GM12865 (cell line): ENCODE results near the gene F12.

Experiments
- DNase-seq: peaks from one replicate; pipeline ENCODE4 v3.0.0; 2010; ENCODE audit warnings: low read depth
- H3K4me3 ChIP-seq: 2 replicates; pipeline ENCODE4 v1.5.1; 2011; ENCODE audit warnings: mild to moderate bottlenecking, low read depth, low read length, control low read depth
- CTCF ChIP-seq: IDR thresholded peaks from 2 replicates; pipeline ENCODE4 v1.5.1; 2011; ENCODE audit warnings: low read length, control low read depth, low read depth, inconsistent platforms; ENCODE audit not compliant: insufficient read depth; ENCODE audit errors: missing control alignments

The F12 gene

GRCh38 chr5:177455661-177456590 is 46.6 kb upstream of the F12 start:
- peak; percentile 95 for TF ChIP-seq CTCF
- H3K4me3 ChIP-seq: peak overlapping the region; percentile 51
- peak; percentile 96 for DNase-seq

- DNase-seq: peak; percentile 93
- TF ChIP-seq CTCF: peak; percentile 82
- H3K4me3 ChIP-seq: peak overlapping the region; percentile 51
These were observed 45.8 kb upstream of the F12 start for GRCh38 chr5:177455036-177455660.

GRCh38 chr5:177454397-177455035 is 45.2 kb upstream of the F12 start:
- peak overlapping the region; percentile 51 for H3K4me3 ChIP-seq
- peak; percentile 93 for DNase-seq
- peak; percentile 80 for TF ChIP-seq CTCF

- no peak for TF ChIP-seq CTCF
- no peak for DNase-seq
- peak overlapping the region; percentile 51 for H3K4me3 ChIP-seq
These were observed 44.6 kb upstream of the F12 start for GRCh38 chr5:177453852-177454396.

GRCh38 chr5:177452688-177453638 is 43.6 kb upstream of the F12 start:
- no peak overlapping the region for H3K4me3 ChIP-seq
- TF ChIP-seq CTCF: no peak
- DNase-seq: no peak

DNA sequence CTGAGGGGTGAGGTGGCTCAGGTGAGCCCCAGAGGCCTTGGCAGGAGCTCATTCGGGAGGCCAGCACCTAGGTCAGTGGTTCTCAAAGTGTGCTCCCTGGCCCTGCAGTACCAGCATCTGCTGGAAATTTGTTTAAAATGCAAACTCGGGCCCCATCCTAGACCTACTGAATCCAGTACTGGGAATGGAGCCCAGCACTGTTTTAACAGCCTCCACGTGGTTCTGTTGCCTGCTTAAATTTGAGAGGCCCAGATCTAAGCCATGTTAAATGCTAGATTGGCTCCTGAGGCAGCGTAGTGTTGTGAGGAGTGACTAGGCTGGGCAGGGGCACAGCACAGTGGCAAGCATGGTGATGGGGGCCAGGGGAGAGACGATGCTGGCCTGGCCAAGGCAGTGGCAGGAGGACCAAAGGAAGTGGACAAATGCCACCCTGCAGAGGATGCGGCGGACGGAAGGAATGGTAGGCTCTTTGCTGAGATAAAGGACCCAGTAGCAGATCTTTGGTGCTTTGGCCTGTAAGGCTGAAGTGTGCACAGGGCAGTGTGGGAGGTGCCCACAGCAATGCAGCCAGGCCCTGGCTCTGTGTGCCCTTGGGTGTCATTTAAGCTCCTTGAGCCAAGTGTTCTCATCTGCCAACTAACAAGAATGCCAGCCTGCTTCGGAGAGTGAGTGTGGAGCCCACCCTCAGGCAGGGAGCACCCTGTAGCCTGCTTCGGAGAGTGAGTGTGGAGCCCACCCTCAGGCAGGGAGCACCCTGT is 41.5 kb upstream of the F12 start:
- no peak for TF ChIP-seq CTCF
- no peak for DNase-seq
- H3K4me3 ChIP-seq: no peak overlapping the region
